Endometrium (tissue), 2 donors: Measurements from ENCODE around the gene IMMP2L.

Source experiments
- FAIRE-seq: peaks from 2 replicates; lab custom pipeline; 2012; peaks lifted over from hg19 to GRCh38; lab: Jason Lieb, UNC
- donor health status: control.
- donor health status: control.

Gene IMMP2L

GRCh38 chr7:111390000-111390399 is 172.3 kb downstream of the IMMP2L start:
- no peak for FAIRE-seq

GRCh38 chr7:111388912-111389311 is 173.4 kb downstream of the IMMP2L start:
- no peak for FAIRE-seq

- FAIRE-seq, result no peak
Measured at GRCh38 chr7:111388016-111388415, 174.3 kb downstream of the IMMP2L start.

GRCh38 chr7:111384065-111384891 is 178.0 kb downstream of the IMMP2L start:
- FAIRE-seq, result no peak

- FAIRE-seq, result no peak
Measured at GRCh38 chr7:111383133-111383532, 179.2 kb downstream of the IMMP2L start.

- FAIRE-seq, result no peak
Measured at GRCh38 chr7:111381590-111381989, 180.7 kb downstream of the IMMP2L start.

- FAIRE-seq, result no peak
Measured at GRCh38 chr7:111380945-111381344, 181.3 kb downstream of the IMMP2L start.

GRCh38 chr7:111374027-111374426 is 188.3 kb downstream of the IMMP2L start:
- no peak for FAIRE-seq

- no peak for FAIRE-seq
Measured at GRCh38 chr7:111371437-111371836, 190.9 kb downstream of the IMMP2L start.

- no peak for FAIRE-seq
Measured at GRCh38 chr7:111370002-111370401, 192.3 kb downstream of the IMMP2L start.

GRCh38 chr7:111368381-111369065 is 193.8 kb downstream of the IMMP2L start:
- no peak for FAIRE-seq

GRCh38 chr7:111364413-111364812 is 197.9 kb downstream of the IMMP2L start:
- no peak for FAIRE-seq

GRCh38 chr7:111363099-111363498 is 199.2 kb downstream of the IMMP2L start:
- FAIRE-seq, result no peak

- no peak for FAIRE-seq
Measured at GRCh38 chr7:111362506-111363054, 199.7 kb downstream of the IMMP2L start.

- FAIRE-seq, result no peak
Measured at GRCh38 chr7:111358915-111359314, 203.4 kb downstream of the IMMP2L start.

GRCh38 chr7:111357691-111358090 is 204.6 kb downstream of the IMMP2L start:
- no peak for FAIRE-seq

GRCh38 chr7:111356941-111357340 is 205.4 kb downstream of the IMMP2L start:
- FAIRE-seq, result no peak

- FAIRE-seq, result no peak
Measured at GRCh38 chr7:111352319-111352718, 210.0 kb downstream of the IMMP2L start.

GRCh38 chr7:111346219-111346618 is 216.1 kb downstream of the IMMP2L start:
- no peak for FAIRE-seq

- no peak for FAIRE-seq
Measured at GRCh38 chr7:111343017-111343416, 219.3 kb downstream of the IMMP2L start.

- no peak for FAIRE-seq
Measured at GRCh38 chr7:111339006-111339405, 223.3 kb downstream of the IMMP2L start.

- no peak for FAIRE-seq
Measured at GRCh38 chr7:111333010-111333409, 229.3 kb downstream of the IMMP2L start.

- no peak for FAIRE-seq
Measured at GRCh38 chr7:111330235-111330523, 232.1 kb downstream of the IMMP2L start.
